HG03025 (cell line): Measurements from ENCODE around the gene ADARB2.
"Not testable (repeated sequence)": the region's sequence is repeated elsewhere in the genome, so short reads cannot be mapped to it uniquely, and the experiment has no call there.

Experiments used
- ATAC-seq: cut with Tn5 transposase; IDR thresholded peaks from one replicate; pipeline ENCODE4 v1.9.1; 2021; ENCODE audit warnings: mild to moderate bottlenecking, moderate library complexity; ENCODE audit not compliant: unreplicated experiment, low FRiP score

Gene ADARB2

GRCh38 chr10:1264001-1264400, 473.3 kb downstream of the ADARB2 start:
- ATAC-seq = no peak

- no peak for ATAC-seq
Measured at GRCh38 chr10:1257274-1257673, 480.1 kb downstream of the ADARB2 start.

DNA sequence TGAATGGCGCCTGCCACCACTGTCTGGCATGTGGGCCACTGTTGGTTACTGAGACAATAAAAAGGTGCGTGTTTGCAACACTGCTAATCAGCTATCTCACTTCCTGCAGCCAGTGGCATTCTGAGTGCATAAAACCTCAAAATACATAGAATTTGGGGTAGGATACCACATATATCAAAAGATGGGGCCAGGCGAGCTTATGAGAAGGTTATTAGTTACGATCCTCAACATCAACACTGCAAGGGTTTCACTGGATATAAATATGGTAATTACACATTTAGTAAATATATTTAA, 480.9 kb downstream of the ADARB2 start:
- ATAC-seq = no peak

DNA sequence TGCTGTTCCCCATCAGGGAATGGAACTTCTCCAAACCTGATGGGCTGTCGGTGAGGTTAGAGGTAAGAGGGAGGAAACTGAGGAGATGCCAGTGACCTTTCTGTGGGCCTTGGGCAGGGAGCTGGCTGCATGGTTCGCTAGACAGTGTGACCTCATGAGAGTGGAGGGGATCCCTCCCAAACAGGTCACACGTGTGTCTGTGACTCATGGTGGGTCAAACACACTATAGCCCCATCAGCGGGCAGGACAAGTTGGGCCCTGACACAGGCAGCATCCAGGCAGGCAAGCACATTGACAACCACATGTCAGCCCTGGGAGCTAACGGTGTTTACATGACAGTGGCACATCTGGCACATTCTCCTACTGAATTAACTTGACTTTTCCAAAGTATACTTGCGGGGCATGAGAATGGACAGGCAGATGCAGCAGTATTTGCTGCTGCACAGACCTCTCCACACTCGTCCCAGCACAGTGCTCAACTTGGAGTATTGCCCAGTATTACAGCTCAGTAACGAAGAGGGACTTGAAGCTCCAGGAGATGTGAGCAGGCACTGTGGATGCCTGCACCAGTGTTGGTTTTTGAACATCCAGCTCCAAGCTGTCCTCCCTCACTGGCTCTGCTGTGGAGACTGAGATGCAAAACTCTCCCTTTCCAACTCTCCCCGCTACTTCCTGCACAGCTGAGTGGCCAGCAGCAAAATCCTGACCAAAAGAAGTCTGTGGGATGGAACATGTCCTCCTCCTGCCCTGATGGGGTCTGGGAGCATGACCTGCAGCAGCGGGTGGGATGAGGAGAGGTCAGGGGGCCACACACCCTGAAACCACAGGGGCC, 481.5 kb downstream of the ADARB2 start:
- ATAC-seq = no peak

DNA sequence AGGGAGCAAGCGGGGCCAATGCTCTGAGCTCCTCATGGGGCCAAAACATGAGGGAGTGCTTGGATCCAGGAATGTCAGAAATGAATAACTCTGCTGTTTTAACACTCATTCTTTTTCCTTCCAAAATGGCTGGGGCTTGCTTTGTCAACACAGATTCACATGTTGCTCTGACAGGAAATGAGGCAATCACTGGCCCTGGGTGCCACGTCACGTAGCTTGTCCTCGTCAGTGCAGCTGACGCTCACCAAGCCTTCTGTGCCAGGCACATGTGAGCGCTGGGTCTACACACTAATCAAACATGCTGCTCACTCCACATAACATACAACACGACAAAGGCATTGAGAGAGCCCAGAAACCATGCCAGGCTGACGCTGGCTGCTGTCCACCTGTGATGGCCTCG, 482.2 kb downstream of the ADARB2 start:
- no peak for ATAC-seq

- no peak for ATAC-seq
Measured at GRCh38 chr10:1253523-1254353, 483.6 kb downstream of the ADARB2 start.

DNA sequence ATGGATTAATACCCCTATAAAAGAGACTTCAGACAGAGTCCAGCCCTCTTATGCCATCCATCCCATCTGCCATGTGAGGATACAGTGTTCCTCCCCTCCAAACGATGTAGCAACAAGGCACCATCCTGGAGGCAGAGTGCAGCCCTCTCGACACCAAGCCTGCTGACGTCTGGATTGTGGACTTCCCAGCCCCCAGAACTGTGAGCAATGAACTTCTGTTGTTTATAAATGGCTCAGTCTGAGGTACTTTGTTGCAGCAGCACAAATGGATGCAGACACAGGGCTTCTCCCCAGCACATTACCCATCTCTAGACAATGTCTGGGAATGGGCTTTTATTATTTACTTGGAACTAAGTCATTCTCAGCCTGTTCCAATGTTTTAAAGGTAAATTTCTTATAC, 485.6 kb downstream of the ADARB2 start:
- ATAC-seq = no peak

DNA sequence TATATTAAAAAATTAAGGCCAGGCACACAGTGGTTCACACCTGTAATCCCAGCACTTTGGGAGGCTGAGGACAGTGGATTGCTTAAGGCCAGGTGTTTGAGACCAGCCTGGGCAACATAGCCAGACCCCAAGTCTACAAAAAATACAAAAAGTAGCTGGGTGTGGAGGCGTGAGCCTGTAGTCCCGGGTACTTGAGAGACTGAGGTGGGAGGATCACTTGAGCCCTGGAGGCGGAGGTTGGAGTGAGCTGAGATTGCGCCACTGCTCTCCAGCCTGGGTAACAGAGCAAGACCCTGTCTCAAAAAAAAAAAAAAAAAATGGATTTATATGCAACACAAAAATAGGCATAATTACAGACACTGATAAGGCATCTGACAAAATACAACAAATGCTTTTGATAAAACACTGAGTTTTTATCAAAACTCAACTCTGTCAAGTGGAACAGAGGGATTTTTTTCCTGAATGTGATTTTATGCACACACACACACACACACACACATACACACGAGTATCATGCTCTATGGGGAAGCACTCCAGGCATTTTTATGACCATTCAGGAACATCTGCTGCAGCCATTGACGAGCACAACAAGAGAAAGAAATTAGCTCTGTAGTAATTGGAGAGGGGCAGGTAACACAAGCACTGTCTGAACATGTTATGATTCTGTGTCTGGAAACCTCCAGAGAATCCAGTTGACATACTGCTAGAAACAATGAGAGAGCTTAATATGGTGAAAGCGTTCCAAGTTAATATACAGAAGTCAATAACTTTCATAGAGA, 488.0 kb downstream of the ADARB2 start:
- ATAC-seq = no peak

- not testable (repeated sequence) for ATAC-seq
Measured at GRCh38 chr10:1248262-1248630, 489.1 kb downstream of the ADARB2 start.

DNA sequence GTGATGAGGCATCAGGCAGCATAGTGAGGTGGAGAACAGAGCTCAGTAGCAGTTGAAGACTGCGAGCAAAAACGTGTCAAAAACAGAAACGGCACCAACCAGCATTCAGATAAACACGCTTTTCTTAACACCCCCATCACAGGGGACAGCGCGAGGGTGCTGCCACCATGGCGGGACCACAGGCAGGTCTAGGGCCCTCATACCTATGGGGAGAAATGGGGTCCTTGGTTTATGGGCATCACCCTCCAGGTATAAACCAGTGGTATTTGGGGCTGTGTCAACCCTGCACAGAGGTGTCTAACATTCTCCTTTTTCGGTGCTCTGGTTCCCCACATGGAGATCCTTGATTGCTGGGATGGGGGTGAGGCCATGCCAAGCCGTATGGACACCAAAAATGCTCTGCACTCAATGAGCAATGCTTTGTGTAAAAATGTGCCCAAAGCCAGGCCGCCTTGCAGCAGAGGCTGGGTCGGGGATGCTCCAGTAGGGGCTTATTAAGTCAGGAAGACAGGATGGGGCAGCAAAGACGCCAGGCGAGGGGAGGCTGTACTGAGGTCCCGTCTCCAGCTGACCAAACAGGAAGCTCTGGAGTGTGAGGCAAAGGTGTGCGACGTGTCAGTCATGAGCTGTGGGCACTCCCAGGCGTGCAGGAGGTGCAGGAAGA, 489.6 kb downstream of the ADARB2 start:
- ATAC-seq = no peak

DNA sequence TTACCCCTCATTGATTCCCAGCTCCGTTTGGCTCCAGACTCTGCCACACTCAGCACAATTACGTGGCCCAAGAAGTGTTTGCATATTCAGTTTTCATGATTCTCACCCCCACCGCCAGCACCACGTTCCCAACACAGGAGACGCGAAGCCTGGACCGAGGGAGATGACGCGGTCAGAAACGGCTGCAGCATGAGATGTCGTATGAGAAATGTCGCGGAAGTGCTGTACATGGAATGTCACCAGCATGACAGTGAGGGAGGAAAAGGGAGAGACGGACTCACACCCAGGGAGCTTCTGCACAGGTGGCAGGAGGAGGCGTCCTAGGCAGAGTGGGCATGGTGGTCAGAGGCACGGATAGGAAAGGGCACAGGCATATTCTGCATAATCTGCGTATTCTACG, 492.8 kb downstream of the ADARB2 start:
- no peak for ATAC-seq

- ATAC-seq = no peak
Measured at GRCh38 chr10:1243486-1244234, 493.7 kb downstream of the ADARB2 start.

- ATAC-seq = no peak
Measured at GRCh38 chr10:1242975-1243374, 494.4 kb downstream of the ADARB2 start.

DNA sequence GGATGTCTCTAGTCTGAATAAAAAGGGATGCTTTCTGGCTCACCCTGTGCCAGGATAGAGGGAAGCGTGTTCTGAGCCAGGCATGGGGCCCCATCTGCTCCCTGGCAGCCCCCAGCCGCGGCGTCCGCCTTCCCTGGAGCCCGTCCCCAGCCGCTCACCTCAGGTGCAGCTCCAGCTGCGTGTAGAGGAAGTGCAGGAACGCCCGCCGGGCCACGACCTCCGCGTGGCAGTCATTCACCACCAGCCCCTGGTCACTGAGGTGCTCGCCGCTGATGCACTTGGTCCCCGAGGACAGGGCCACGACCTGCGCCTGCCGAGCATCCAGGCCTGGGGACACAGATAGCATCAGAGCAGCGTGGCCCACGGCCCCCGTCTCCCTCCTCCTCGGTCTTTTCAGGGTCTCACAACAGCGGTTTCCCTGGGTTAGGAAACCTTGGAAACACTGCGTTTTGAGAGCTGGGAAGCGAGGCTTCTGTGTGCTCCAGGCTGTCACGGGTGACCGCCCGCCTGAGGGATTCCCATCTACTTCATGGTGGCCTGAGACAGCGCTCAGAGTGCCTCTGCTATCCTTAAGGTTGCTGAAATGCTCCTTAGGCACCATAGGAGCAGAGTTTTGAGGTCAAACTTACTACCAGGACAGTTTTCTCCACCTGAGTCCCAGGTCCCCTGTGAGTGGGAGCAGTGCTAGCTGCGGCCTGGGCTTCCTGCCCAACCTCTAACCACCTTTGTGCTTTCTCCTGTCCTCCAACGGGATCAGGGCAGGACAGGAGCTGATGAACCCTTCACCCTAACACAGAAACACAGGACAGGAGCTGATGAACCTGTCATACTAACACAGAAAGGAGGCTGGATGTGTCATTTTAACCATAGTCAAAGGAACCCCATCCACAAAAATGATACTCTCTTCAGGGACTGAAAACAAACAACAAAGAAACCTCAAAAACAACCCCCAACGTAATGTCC, 495.1 kb downstream of the ADARB2 start:
- no peak for ATAC-seq

- no peak for ATAC-seq
Measured at GRCh38 chr10:1241322-1241890, 495.9 kb downstream of the ADARB2 start.

- ATAC-seq = no peak
Measured at GRCh38 chr10:1240341-1240775, 497.0 kb downstream of the ADARB2 start.

- ATAC-seq = no peak
Measured at GRCh38 chr10:1233031-1233430, 504.3 kb downstream of the ADARB2 start.

DNA sequence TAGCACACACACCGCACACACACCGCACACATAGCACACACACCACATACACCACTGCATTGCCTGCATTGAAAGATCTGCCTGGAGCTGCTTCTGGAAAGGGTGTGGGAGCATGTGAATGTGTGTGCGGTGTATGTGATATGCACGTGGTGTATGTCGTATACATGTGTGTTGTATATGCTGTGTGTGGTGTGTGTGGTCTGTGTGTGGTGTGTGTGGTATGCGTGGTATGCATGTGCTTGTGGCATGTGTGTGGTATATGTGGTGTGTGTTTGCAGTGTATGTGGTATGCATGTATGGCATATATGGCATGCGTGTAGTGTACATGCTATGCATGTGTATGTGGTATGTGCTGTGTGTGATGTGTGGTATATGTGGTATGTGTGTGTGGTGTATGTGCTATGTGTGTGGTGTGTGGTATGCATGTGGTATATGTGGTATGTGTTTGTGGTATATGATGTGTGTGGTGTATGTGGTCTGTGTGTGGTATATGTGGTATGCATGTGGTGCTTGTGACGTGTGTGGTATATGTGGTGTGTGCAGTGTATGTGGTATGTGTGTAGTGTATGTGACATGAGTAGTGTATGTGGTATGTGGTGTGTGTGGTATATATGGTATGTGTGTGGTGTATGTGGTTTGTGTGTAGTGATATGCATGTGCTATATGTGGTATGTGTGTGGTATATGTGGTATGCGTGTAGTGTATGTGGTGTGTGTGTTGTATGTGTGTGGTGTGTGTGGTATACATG, 505.0 kb downstream of the ADARB2 start:
- ATAC-seq = no peak
